Measurements from ENCODE around the gene CYTH2.
"Not testable (repeated sequence)": the region's sequence is repeated elsewhere in the genome, so short reads cannot be mapped to it uniquely, and the experiment has no call there.

The CYTH2 gene

GRCh38 chr19:48487544-48487943 is 18.4 kb downstream of the CYTH2 start:
- no peak overlapping the region for H3K27ac ChIP-seq (ENCODE audit: low read depth, low read length)

GRCh38 chr19:48487948-48488347 is 18.8 kb downstream of the CYTH2 start:
- Histone ChIP-seq H3K27me3 (ENCODE audit: control insufficient read depth, insufficient read depth, low read length) (peaks cover 4% of the 10 kb centered on the region; the same call in 1 of the 2 replicates), H3K36me3 (ENCODE audit: control insufficient read depth, insufficient read depth, low read length) (no peaks in the 10 kb centered on the region), H3K9me3 (ENCODE audit: control insufficient read depth, insufficient read depth, low read depth, low read length) (no peaks in the 10 kb centered on the region), H3K4me3 (ENCODE audit: low read depth, low read length) (no peak overlapping the region), H3K9ac (ENCODE audit: low read length) (no peak overlapping the region), H3K4me1 (ENCODE audit: control insufficient read depth, insufficient read depth, low read length) (peaks cover 18% of the 10 kb centered on the region), H3K27ac (ENCODE audit: low read depth, low read length) (no peak overlapping the region)

More at GRCh38 chr19:48487544-48487943, 18.4 kb downstream of the CYTH2 start:
- no peak overlapping the region for H3K4me3 ChIP-seq (ENCODE audit: low read depth, low read length)
- H3K27me3 ChIP-seq (ENCODE audit: control insufficient read depth, insufficient read depth, low read length), result peaks cover 4% of the 10 kb centered on the region; the same call in 1 of the 2 replicates
- no peak overlapping the region for H3K9ac ChIP-seq (ENCODE audit: low read length)
- peaks cover 18% of the 10 kb centered on the region for H3K4me1 ChIP-seq (ENCODE audit: control insufficient read depth, insufficient read depth, low read length)
- no peaks in the 10 kb centered on the region for H3K36me3 ChIP-seq (ENCODE audit: control insufficient read depth, insufficient read depth, low read length)
- H3K9me3 ChIP-seq (ENCODE audit: control insufficient read depth, insufficient read depth, low read depth, low read length), result no peaks in the 10 kb centered on the region

GRCh38 chr19:48488478-48488877 is 19.3 kb downstream of the CYTH2 start:
- peaks cover 18% of the 10 kb centered on the region for H3K4me1 ChIP-seq (ENCODE audit: control insufficient read depth, insufficient read depth, low read length)
- H3K36me3 ChIP-seq (ENCODE audit: control insufficient read depth, insufficient read depth, low read length); H3K27ac ChIP-seq (ENCODE audit: low read depth, low read length); H3K9ac ChIP-seq (ENCODE audit: low read length); H3K4me3 ChIP-seq (ENCODE audit: low read depth, low read length); H3K27me3 ChIP-seq (ENCODE audit: control insufficient read depth, insufficient read depth, low read length); H3K9me3 ChIP-seq (ENCODE audit: control insufficient read depth, insufficient read depth, low read depth, low read length): not testable (repeated sequence)

GRCh38 chr19:48489608-48490216 is 20.5 kb downstream of the CYTH2 start:
- H3K4me1 ChIP-seq (ENCODE audit: control insufficient read depth, insufficient read depth, low read length), result peaks cover 25% of the 10 kb centered on the region
- H3K27me3 ChIP-seq (ENCODE audit: control insufficient read depth, insufficient read depth, low read length), result peaks cover 4% of the 10 kb centered on the region; the same call in 1 of the 2 replicates
- no peak overlapping the region for H3K9ac ChIP-seq (ENCODE audit: low read length)
- H3K27ac ChIP-seq (ENCODE audit: low read depth, low read length), result no peak overlapping the region
- no peak overlapping the region for H3K4me3 ChIP-seq (ENCODE audit: low read depth, low read length)
- no peaks in the 10 kb centered on the region for H3K9me3 ChIP-seq (ENCODE audit: control insufficient read depth, insufficient read depth, low read depth, low read length)
- no peaks in the 10 kb centered on the region for H3K36me3 ChIP-seq (ENCODE audit: control insufficient read depth, insufficient read depth, low read length)

- Histone ChIP-seq H3K9ac (ENCODE audit: low read length) (peak overlapping the region; percentile 55), H3K4me3 (ENCODE audit: low read depth, low read length) (peak overlapping the region; percentile 66), H3K9me3 (ENCODE audit: control insufficient read depth, insufficient read depth, low read depth, low read length) (no peaks in the 10 kb centered on the region), H3K27me3 (ENCODE audit: control insufficient read depth, insufficient read depth, low read length) (peaks cover 4% of the 10 kb centered on the region; the same call in 1 of the 2 replicates), H3K4me1 (ENCODE audit: control insufficient read depth, insufficient read depth, low read length) (peaks cover 25% of the 10 kb centered on the region), H3K36me3 (ENCODE audit: control insufficient read depth, insufficient read depth, low read length) (no peaks in the 10 kb centered on the region), H3K27ac (ENCODE audit: low read depth, low read length) (peak overlapping the region; percentile 6; the same call in 1 of the 2 replicates)
Measured at GRCh38 chr19:48490981-48491792, 22.0 kb downstream of the CYTH2 start.

- H3K27ac ChIP-seq (ENCODE audit: low read depth, low read length), result no peak overlapping the region
- H3K4me3 ChIP-seq (ENCODE audit: low read depth, low read length), result peak overlapping the region; percentile 66
- no peaks in the 10 kb centered on the region for H3K9me3 ChIP-seq (ENCODE audit: control insufficient read depth, insufficient read depth, low read depth, low read length)
- peaks cover 25% of the 10 kb centered on the region for H3K4me1 ChIP-seq (ENCODE audit: control insufficient read depth, insufficient read depth, low read length)
- peak overlapping the region; percentile 34 for H3K9ac ChIP-seq (ENCODE audit: low read length)
- H3K27me3 ChIP-seq (ENCODE audit: control insufficient read depth, insufficient read depth, low read length), result peaks cover 4% of the 10 kb centered on the region; the same call in 1 of the 2 replicates
- H3K36me3 ChIP-seq (ENCODE audit: control insufficient read depth, insufficient read depth, low read length), result no peaks in the 10 kb centered on the region
Measured at GRCh38 chr19:48491793-48492123, 22.6 kb downstream of the CYTH2 start.

GRCh38 chr19:48492925-48493717 is 24.0 kb downstream of the CYTH2 start:
- no peaks in the 10 kb centered on the region for H3K36me3 ChIP-seq (ENCODE audit: control insufficient read depth, insufficient read depth, low read length)
- peaks cover 25% of the 10 kb centered on the region for H3K4me1 ChIP-seq (ENCODE audit: control insufficient read depth, insufficient read depth, low read length)
- no peaks in the 10 kb centered on the region for H3K9me3 ChIP-seq (ENCODE audit: control insufficient read depth, insufficient read depth, low read depth, low read length)
- H3K9ac ChIP-seq (ENCODE audit: low read length), result peak overlapping the region; percentile 59
- peaks cover 4% of the 10 kb centered on the region; the same call in 1 of the 2 replicates for H3K27me3 ChIP-seq (ENCODE audit: control insufficient read depth, insufficient read depth, low read length)
- H3K27ac ChIP-seq (ENCODE audit: low read depth, low read length), result peak overlapping the region; percentile 65; the same call in 1 of the 2 replicates
- peak overlapping the region; percentile 81 for H3K4me3 ChIP-seq (ENCODE audit: low read depth, low read length)

- peak overlapping the region; percentile 59 for H3K9ac ChIP-seq (ENCODE audit: low read length)
- no peaks in the 10 kb centered on the region for H3K9me3 ChIP-seq (ENCODE audit: control insufficient read depth, insufficient read depth, low read depth, low read length)
- peaks cover 25% of the 10 kb centered on the region for H3K4me1 ChIP-seq (ENCODE audit: control insufficient read depth, insufficient read depth, low read length)
- no peak overlapping the region for H3K27ac ChIP-seq (ENCODE audit: low read depth, low read length)
- peak overlapping the region; percentile 81 for H3K4me3 ChIP-seq (ENCODE audit: low read depth, low read length)
- no peaks in the 10 kb centered on the region for H3K36me3 ChIP-seq (ENCODE audit: control insufficient read depth, insufficient read depth, low read length)
- H3K27me3 ChIP-seq (ENCODE audit: control insufficient read depth, insufficient read depth, low read length), result peaks cover 4% of the 10 kb centered on the region; the same call in 1 of the 2 replicates
Measured at GRCh38 chr19:48493718-48494401, 24.7 kb downstream of the CYTH2 start.

GRCh38 chr19:48495396-48495795 is 26.2 kb downstream of the CYTH2 start:
- Histone ChIP-seq H3K4me3 (ENCODE audit: low read depth, low read length) (no peak overlapping the region), H3K36me3 (ENCODE audit: control insufficient read depth, insufficient read depth, low read length) (no peaks in the 10 kb centered on the region), H3K27ac (ENCODE audit: low read depth, low read length) (no peak overlapping the region), H3K9me3 (ENCODE audit: control insufficient read depth, insufficient read depth, low read depth, low read length) (no peaks in the 10 kb centered on the region), H3K9ac (ENCODE audit: low read length) (no peak overlapping the region), H3K27me3 (ENCODE audit: control insufficient read depth, insufficient read depth, low read length) (peaks cover 4% of the 10 kb centered on the region; the same call in 1 of the 2 replicates), H3K4me1 (ENCODE audit: control insufficient read depth, insufficient read depth, low read length) (peaks cover 22% of the 10 kb centered on the region)

- Histone ChIP-seq H3K9me3 (ENCODE audit: control insufficient read depth, insufficient read depth, low read depth, low read length) (no peaks in the 10 kb centered on the region), H3K9ac (ENCODE audit: low read length) (no peak overlapping the region), H3K4me3 (ENCODE audit: low read depth, low read length) (no peak overlapping the region), H3K36me3 (ENCODE audit: control insufficient read depth, insufficient read depth, low read length) (no peaks in the 10 kb centered on the region), H3K27ac (ENCODE audit: low read depth, low read length) (no peak overlapping the region), H3K4me1 (ENCODE audit: control insufficient read depth, insufficient read depth, low read length) (peaks cover 17% of the 10 kb centered on the region), H3K27me3 (ENCODE audit: control insufficient read depth, insufficient read depth, low read length) (no peaks in the 10 kb centered on the region; the same call in 1 of the 2 replicates)
Measured at GRCh38 chr19:48496959-48497727, 28.0 kb downstream of the CYTH2 start.

Data from HUES6 (cell line).